Esophagus (tissue), 2 donors: ENCODE results near the gene HBD. TPM values are rescaled to one million over a fixed set of nuclear protein-coding genes. Genes with fewer than 3 reads are reported as not detected.

Source experiments
- H3K27ac ChIP-seq, 2 donors: one replicate each; pipeline ENCODE4 v1.5.1; 2013; ENCODE audit warnings: low read depth in 2 of 2, mild to moderate bottlenecking in 2 of 2, inconsistent platforms in 1 of 2, low read length in 1 of 2, moderate library complexity in 1 of 2
- H3K27me3 ChIP-seq, 2 donors: one replicate each; pipeline ENCODE4 v1.6.1; 2013; ENCODE audit warnings: low read length in 2 of 2, control low read depth in 1 of 2, mild to moderate bottlenecking in 1 of 2; ENCODE audit not compliant: insufficient read depth in 2 of 2, control insufficient read depth in 1 of 2
- H3K36me3 ChIP-seq, 2 donors: one replicate each; pipeline ENCODE4 v1.6.1; 2013; ENCODE audit warnings: low read length in 1 of 2; ENCODE audit not compliant: control insufficient read depth in 2 of 2, insufficient read depth in 2 of 2
- H3K4me1 ChIP-seq, 2 donors: one replicate each; pipeline ENCODE4 v1.6.1; 2013; ENCODE audit warnings: low read length in 1 of 2; ENCODE audit not compliant: control insufficient read depth in 2 of 2, insufficient read depth in 2 of 2
- H3K4me3 ChIP-seq, 2 donors: one replicate each; pipeline ENCODE4 v1.5.1; 2013; ENCODE audit warnings: low read length in 2 of 2, mild to moderate bottlenecking in 2 of 2, low read depth in 1 of 2, moderate library complexity in 1 of 2
- H3K9me3 ChIP-seq, 2 donors: one replicate each; pipeline ENCODE4 v1.6.1; 2013; ENCODE audit warnings: mild to moderate bottlenecking in 2 of 2, low read depth in 1 of 2, low read length in 1 of 2, moderate library complexity in 1 of 2; ENCODE audit not compliant: control insufficient read depth in 2 of 2, insufficient read depth in 1 of 2
- WGBS, 2 donors: extraction: QIAGEN DNeasy Blood & Tissue Kit; methylation state at CpG; one replicate each; pipeline ENCODE4 v1.1.7; 2013; 5-methylcytosine and 5-hydroxymethylcytosine counted together
- polyA plus RNA-seq, 2 donors: library from polyadenylated mRNA; stranded (reverse); fragments of 200-250 nt; gene quantifications; one replicate each; pipeline ENCODE4 v1.2.3, GENCODE V29; 2013
- donor health status: healthy with polysubstance abuse.
- donor health status: Bipolar disorder and iron deficiency.

HBD gene
- polyA plus RNA-seq, 2 donors, result not detected

DNA sequence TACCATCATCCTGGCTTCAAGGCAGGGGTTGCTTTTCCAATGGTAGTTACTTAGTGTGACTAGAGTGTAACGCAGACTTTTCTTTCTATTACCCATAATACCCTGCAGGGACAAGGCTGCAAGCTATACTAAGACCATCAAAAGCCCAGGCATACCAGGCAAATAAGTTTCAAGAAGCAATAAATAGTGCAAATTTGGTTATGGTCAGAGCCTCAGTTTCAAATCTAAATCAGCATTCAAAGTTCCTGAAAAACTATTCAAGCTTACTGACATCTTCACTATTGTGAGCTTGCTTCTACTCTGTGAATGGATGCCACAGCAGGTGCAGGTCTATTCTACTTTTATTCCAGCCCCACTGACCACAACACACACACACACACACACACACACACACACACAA, 4.9 kb downstream of the HBD start:
- Histone ChIP-seq H3K4me3 (no peak overlapping the region), H3K27ac (no peak overlapping the region), H3K4me1 (no peaks in the 10 kb centered on the region), H3K9me3 (peaks cover 0 to 9% of the 10 kb centered on the region in 2 donors), H3K36me3 (no peaks in the 10 kb centered on the region), H3K27me3 (no peaks in the 10 kb centered on the region)
- WGBS, 2 donors, result 80 to 88% methylated on average over 1 of the region's 1 CpG

DNA sequence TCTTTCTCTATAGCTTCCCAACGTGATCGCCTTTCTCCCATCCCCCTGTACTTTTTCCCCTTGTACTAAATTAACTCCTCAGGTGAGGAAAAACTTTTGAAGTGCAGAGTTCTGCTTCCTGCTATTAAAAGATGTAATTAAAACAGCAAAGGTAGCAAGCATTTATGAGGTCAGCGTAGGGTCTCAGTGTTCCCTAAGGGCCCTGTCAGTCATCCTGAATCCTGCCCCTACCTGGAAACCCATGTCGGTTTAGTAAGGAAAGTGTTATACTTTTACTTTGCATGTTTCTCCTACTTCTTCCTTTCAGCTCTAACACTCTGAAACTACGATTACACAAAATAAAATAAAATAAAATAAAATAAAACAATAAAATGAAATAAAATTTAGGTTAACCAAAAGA, 6.2 kb downstream of the HBD start:
- H3K4me3 ChIP-seq, result no peak overlapping the region
- H3K27ac ChIP-seq, result no peak overlapping the region
- peaks cover 0 to 9% of the 10 kb centered on the region in 2 donors for H3K9me3 ChIP-seq
- no peaks in the 10 kb centered on the region for H3K36me3 ChIP-seq
- no peaks in the 10 kb centered on the region for H3K4me1 ChIP-seq
- no peaks in the 10 kb centered on the region for H3K27me3 ChIP-seq
- 60 to 73% methylated on average over 5 of the region's 5 CpGs for WGBS, 2 donors

DNA sequence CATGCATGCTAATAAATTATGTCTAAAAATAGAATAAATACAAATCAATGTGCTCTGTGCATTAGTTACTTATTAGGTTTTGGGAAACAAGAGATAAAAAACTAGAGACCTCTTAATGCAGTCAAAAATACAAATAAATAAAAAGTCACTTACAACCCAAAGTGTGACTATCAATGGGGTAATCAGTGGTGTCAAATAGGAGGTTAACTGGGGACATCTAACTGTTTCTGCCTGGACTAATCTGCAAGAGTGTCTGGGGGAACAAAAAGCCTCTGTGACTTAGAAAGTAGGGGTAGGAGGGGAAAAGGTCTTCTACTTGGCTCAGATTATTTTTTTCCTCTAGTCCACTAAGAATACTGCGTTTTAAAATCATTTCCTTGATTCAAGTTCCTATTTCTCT, 6.6 kb downstream of the HBD start:
- Histone ChIP-seq H3K27me3 (no peaks in the 10 kb centered on the region), H3K27ac (no peak overlapping the region), H3K4me1 (no peaks in the 10 kb centered on the region), H3K36me3 (no peaks in the 10 kb centered on the region), H3K4me3 (no peak overlapping the region), H3K9me3 (peaks cover 0 to 7% of the 10 kb centered on the region in 2 donors)
- 31 to 38% methylated on average over 1 of the region's 1 CpG for WGBS, 2 donors

DNA sequence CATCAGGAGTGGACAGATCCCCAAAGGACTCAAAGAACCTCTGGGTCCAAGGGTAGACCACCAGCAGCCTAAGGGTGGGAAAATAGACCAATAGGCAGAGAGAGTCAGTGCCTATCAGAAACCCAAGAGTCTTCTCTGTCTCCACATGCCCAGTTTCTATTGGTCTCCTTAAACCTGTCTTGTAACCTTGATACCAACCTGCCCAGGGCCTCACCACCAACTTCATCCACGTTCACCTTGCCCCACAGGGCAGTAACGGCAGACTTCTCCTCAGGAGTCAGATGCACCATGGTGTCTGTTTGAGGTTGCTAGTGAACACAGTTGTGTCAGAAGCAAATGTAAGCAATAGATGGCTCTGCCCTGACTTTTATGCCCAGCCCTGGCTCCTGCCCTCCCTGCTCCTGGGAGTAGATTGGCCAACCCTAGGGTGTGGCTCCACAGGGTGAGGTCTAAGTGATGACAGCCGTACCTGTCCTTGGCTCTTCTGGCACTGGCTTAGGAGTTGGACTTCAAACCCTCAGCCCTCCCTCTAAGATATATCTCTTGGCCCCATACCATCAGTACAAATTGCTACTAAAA, 7.5 kb downstream of the HBD start, which contains the start of gene HBB:
Gene HBB (minus strand): TSS at position 340 of the 579 bp plus-strand sequence. CDS start 50 bp downstream, at position 290.
- Histone ChIP-seq H3K27me3 (no peaks in the 10 kb centered on the region), H3K9me3 (peaks cover 0 to 7% of the 10 kb centered on the region in 2 donors), H3K36me3 (no peaks in the 10 kb centered on the region), H3K4me1 (no peaks in the 10 kb centered on the region), H3K27ac (no peak within 1 kb of the TSS), H3K4me3 (no peak within 1 kb of the TSS)
- 71 to 82% methylated on average over 3 of the region's 3 CpGs for WGBS, 2 donors

DNA sequence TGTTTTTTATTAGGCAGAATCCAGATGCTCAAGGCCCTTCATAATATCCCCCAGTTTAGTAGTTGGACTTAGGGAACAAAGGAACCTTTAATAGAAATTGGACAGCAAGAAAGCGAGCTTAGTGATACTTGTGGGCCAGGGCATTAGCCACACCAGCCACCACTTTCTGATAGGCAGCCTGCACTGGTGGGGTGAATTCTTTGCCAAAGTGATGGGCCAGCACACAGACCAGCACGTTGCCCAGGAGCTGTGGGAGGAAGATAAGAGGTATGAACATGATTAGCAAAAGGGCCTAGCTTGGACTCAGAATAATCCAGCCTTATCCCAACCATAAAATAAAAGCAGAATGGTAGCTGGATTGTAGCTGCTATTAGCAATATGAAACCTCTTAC, 8.8 kb downstream of the HBD start:
- Histone ChIP-seq H3K9me3 (peaks cover 0 to 7% of the 10 kb centered on the region in 2 donors), H3K27ac (no peak overlapping the region), H3K4me1 (no peaks in the 10 kb centered on the region), H3K4me3 (no peak overlapping the region), H3K36me3 (no peaks in the 10 kb centered on the region), H3K27me3 (no peaks in the 10 kb centered on the region)
- 57% methylated on average over 2 of the region's 2 CpGs for WGBS, 2 donors

DNA sequence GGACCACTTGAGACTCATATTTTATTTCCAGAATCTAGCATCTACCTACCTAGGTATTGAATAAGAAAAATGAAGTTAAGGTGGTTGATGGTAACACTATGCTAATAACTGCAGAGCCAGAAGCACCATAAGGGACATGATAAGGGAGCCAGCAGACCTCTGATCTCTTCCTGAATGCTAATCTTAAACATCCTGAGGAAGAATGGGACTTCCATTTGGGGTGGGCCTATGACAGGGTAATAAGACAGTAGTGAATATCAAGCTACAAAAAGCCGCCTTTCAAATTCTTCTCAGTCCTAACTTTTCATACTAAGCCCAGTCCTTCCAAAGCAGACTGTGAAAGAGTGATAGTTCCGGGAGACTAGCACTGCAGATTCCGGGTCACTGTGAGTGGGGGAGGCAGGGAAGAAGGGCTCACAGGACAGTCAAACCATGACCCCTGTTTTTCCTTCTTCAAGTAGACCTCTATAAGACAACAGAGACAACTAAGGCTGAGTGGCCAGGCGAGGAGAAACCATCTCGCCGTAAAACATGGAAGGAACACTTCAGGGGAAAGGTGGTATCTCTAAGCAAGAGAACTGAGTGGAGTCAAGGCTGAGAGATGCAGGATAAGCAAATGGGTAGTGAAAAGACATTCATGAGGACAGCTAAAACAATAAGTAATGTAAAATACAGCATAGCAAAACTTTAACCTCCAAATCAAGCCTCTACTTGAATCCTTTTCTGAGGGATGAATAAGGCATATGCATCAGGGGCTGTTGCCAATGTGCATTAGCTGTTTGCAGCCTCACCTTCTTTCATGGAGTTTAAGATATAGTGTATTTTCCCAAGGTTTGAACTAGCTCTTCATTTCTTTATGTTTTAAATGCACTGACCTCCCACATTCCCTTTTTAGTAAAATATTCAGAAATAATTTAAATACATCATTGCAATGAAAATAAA, 9.5 kb downstream of the HBD start:
- Histone ChIP-seq H3K27ac (no peak overlapping the region), H3K27me3 (no peaks in the 10 kb centered on the region), H3K4me3 (no peak overlapping the region), H3K4me1 (no peaks in the 10 kb centered on the region), H3K9me3 (peaks cover 0 to 7% of the 10 kb centered on the region in 2 donors), H3K36me3 (no peaks in the 10 kb centered on the region)
- 75 to 85% methylated on average over 6 of the region's 6 CpGs for WGBS, 2 donors

DNA sequence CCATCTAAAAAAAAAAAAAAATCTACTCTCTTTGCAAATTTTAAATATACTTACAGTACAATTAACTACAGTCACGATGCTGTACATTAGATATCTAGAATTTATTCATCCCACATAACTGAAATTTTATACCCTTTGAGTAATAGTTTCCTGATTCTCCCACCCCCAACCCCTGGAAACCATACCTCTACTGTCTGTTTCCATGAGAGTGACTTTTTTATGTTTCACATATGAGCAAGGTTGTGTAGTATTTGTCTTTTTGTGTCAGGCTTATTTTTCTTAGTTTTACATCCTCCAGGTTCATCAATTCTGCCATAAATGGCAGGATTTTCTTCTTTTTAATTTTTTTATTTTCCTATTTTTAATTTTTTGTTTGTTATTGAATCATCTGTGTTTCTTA, 10.6 kb downstream of the HBD start:
- 67 to 69% methylated on average over 1 of the region's 1 CpG for WGBS, 2 donors
- no peak overlapping the region for H3K27ac ChIP-seq
- no peaks in the 10 kb centered on the region for H3K36me3 ChIP-seq
- no peak overlapping the region for H3K4me3 ChIP-seq
- no peaks in the 10 kb centered on the region for H3K27me3 ChIP-seq
- no peaks in the 10 kb centered on the region for H3K4me1 ChIP-seq
- peaks cover 0 to 7% of the 10 kb centered on the region in 2 donors for H3K9me3 ChIP-seq

DNA sequence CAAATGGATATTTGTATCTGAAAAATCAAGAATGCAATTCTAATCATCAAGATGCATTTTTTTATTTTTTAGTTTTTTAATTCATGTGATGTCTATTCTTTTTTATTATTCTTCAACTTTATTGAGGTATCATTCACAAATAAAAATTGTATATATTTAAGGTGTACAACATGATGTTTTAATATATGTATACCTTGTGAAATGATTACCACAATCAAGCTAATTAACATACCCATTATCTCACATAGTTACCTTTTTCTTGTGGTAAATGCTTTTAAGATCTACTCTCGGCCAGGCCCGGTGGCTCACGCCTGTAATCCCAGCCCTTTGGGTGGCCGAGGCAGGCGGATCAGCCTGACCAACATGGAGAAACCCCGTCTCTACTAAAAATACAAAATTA, 11.1 kb downstream of the HBD start:
- no peaks in the 10 kb centered on the region for H3K36me3 ChIP-seq
- 85 to 88% methylated on average over 6 of the region's 6 CpGs for WGBS, 2 donors
- no peak overlapping the region for H3K27ac ChIP-seq
- H3K9me3 ChIP-seq, result peaks cover 0 to 7% of the 10 kb centered on the region in 2 donors
- no peaks in the 10 kb centered on the region for H3K4me1 ChIP-seq
- no peaks in the 10 kb centered on the region for H3K27me3 ChIP-seq
- no peak overlapping the region for H3K4me3 ChIP-seq

DNA sequence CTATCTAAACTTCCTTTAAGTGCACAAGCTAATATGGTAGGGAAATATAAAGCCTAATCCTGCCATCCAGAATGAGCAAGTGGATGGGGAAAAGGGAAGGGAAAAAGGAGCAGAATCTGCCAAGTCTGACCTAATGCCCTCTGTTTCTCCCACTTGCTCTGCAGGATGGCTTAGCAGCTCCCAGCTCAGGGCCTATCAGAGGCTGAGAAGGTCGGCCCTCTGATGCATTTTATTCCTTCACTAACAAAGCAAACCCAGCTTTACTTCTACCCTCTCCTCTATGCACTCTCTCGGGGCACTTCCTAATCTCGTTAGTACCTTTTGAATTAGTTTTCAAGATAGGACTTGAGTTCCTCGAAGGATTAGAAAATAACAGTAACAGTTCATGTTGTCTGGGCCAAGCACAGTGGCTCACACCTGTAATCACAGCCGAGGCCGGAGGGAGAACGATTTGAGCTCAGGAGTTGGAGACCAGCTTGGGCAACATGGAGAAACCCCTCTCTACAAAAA, 23.9 kb downstream of the HBD start:
- no peak overlapping the region for H3K27ac ChIP-seq
- H3K27me3 ChIP-seq, result no peaks in the 10 kb centered on the region
- H3K36me3 ChIP-seq, result no peaks in the 10 kb centered on the region
- no peaks in the 10 kb centered on the region for H3K9me3 ChIP-seq
- no peaks in the 10 kb centered on the region for H3K4me1 ChIP-seq
- no peak overlapping the region for H3K4me3 ChIP-seq
- 48 to 60% methylated on average over 7 of the region's 7 CpGs for WGBS, 2 donors
